ENCODE results near the gene KLHDC3.
"Not testable (repeated sequence)": the region's sequence is repeated elsewhere in the genome, so short reads cannot be mapped to it uniquely, and the experiment has no call there.

Gene KLHDC3

GRCh38 chr6:43037197-43037596 lies 23.1 kb downstream of the KLHDC3 start:
- TF ChIP-seq, protein P1, sequence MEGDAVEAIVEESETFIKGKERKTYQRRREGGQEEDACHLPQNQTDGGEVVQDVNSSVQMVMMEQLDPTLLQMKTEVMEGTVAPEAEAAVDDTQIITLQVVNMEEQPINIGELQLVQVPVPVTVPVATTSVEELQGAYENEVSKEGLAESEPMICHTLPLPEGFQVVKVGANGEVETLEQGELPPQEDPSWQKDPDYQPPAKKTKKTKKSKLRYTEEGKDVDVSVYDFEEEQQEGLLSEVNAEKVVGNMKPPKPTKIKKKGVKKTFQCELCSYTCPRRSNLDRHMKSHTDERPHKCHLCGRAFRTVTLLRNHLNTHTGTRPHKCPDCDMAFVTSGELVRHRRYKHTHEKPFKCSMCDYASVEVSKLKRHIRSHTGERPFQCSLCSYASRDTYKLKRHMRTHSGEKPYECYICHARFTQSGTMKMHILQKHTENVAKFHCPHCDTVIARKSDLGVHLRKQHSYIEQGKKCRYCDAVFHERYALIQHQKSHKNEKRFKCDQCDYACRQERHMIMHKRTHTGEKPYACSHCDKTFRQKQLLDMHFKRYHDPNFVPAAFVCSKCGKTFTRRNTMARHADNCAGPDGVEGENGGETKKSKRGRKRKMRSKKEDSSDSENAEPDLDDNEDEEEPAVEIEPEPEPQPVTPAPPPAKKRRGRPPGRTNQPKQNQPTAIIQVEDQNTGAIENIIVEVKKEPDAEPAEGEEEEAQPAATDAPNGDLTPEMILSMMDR (IDR thresholded peaks at IDR 0.05; ENCODE audit: low read length, missing control alignments): no peak
- no peak for DNase-seq (ENCODE audit: low read depth)
- no peak overlapping the region for H3K4me3 ChIP-seq (replicated peaks; ENCODE audit: low read depth, low read length)

DNA sequence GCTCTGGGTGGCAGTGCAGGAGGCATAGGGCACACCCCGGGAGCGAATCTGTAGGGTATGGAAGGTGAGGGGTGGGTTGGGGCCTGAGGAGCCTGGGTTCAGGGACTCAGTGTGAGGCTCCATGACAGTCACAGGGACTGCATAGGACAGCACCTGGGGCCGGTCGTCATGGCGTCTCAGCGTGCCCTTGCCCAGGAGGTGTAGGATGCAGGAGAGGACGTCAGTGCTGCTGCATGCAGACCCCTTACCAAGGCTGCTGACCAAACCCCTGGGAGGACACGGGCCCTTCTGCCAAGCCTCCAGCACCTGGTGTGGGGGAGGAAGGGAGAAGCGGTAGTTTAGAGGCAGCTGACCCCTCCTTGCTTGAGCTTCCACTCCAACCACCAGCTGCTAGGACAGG lies 23.7 kb downstream of the KLHDC3 start:
- TF ChIP-seq, protein P1 (IDR thresholded peaks at IDR 0.05; ENCODE audit: low read length, missing control alignments): no peak
- H3K4me3 ChIP-seq (replicated peaks; ENCODE audit: low read depth, low read length): no peak overlapping the region
- no peak for DNase-seq (ENCODE audit: low read depth)

- no peak for DNase-seq (ENCODE audit: low read depth)
- H3K4me3 ChIP-seq (replicated peaks; ENCODE audit: low read depth, low read length): no peak overlapping the region
- TF ChIP-seq, protein P1 (IDR thresholded peaks at IDR 0.05; ENCODE audit: low read length, missing control alignments): no peak
Observed at GRCh38 chr6:43038727-43039126, 24.7 kb downstream of the KLHDC3 start.

- TF ChIP-seq, protein P1 (IDR thresholded peaks at IDR 0.05; ENCODE audit: low read length, missing control alignments): no peak
- no peak overlapping the region for H3K4me3 ChIP-seq (replicated peaks; ENCODE audit: low read depth, low read length)
- no peak for DNase-seq (ENCODE audit: low read depth)
Observed at GRCh38 chr6:43040542-43041257, 26.7 kb downstream of the KLHDC3 start.

GRCh38 chr6:43041475-43041874 lies 27.4 kb downstream of the KLHDC3 start:
- not testable (repeated sequence) for H3K4me3 ChIP-seq (replicated peaks; ENCODE audit: low read depth, low read length); DNase-seq (ENCODE audit: low read depth)

GRCh38 chr6:43043310-43043709 lies 29.3 kb downstream of the KLHDC3 start:
- TF ChIP-seq, protein P1 (IDR thresholded peaks at IDR 0.05; ENCODE audit: low read length, missing control alignments): no peak
- H3K4me3 ChIP-seq (replicated peaks; ENCODE audit: low read depth, low read length): no peak overlapping the region
- DNase-seq (ENCODE audit: low read depth): no peak

DNA sequence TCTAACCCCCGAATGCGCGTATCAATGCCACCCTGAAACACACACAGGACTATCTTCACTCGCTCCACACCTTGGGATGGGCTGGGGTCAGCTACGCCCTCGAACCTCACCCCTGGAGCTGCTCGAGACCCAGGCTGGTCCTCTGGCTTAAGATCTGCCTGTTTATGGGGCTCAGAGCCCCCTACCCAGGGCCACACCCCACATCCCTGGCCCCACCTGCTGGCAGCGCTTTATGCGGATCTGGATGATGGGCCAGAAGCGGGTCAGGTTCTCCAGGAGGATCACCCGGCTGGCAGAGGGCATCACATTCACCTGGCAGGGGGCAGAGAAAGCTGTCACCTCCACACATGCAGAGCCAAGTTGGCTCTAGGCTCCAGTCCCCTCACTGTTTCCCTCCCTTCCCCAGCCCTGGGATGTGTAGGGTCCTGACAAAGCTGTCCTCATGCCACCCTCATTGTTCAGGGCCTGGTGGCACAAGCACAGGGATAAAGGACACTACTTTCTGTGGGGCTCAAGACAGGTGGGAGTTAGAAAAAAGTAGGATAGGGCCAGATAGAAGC lies 31.4 kb downstream of the KLHDC3 start:
- TF ChIP-seq, protein P1 (IDR thresholded peaks at IDR 0.05; ENCODE audit: low read length, missing control alignments): no peak
- DNase-seq (ENCODE audit: low read depth): no peak
- no peak overlapping the region for H3K4me3 ChIP-seq (replicated peaks; ENCODE audit: low read depth, low read length)

Measured in fibroblast of pulmonary artery (primary cell).